GM12872 (cell line): ENCODE data around the gene COX14.

Experiments used
- CTCF ChIP-seq: IDR thresholded peaks from 3 replicates; pipeline ENCODE4 v1.5.1; 2011; ENCODE audit warnings: low read depth, mild to moderate bottlenecking, low read length, moderate library complexity; ENCODE audit not compliant: insufficient read depth

The COX14 gene

GRCh38 chr12:50111693-50112455 lies at the start of gene COX14:
Gene COX14 (plus strand): TSS chr12:50112236. CDS start chr12:50120044, 7,808 bp downstream.
- TF ChIP-seq CTCF, result peak; percentile 86

DNA sequence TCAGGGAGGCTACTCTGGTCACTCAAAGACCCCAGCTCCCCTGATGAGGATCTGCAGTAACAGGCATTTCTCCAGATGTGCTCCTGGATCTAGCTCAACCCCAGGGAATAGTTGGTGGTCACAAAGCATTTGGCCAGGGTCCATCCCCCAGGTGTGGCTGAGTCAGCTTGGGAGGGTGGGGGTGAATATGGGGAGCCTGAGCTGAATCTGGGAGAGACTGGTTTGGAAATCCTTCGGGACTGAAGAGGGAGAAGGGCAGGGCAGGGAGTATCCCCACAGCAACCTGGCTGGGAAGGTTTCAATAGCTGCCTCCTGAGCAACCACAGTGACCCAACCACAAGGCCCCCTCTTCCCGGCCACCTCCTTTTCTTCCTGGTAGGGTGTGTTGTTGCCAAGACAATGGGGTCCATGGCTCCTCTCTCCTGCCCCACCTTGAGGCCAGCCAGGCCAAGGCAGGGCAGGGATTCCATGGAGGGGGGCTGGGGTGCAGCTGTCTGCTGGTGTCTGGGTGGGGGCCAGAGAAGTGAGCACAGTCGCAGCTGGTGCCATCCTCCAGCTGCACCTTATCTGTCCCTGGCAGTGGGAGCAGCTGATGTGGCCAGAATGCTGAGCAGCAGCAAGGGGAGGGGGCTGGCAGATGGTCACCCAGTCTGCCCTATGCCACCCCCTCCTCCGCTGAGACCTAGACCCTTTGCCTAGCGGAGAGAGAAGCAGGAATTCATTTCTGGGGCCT lies 49.1 kb upstream of the COX14 start:
- TF ChIP-seq CTCF, result no peak

DNA sequence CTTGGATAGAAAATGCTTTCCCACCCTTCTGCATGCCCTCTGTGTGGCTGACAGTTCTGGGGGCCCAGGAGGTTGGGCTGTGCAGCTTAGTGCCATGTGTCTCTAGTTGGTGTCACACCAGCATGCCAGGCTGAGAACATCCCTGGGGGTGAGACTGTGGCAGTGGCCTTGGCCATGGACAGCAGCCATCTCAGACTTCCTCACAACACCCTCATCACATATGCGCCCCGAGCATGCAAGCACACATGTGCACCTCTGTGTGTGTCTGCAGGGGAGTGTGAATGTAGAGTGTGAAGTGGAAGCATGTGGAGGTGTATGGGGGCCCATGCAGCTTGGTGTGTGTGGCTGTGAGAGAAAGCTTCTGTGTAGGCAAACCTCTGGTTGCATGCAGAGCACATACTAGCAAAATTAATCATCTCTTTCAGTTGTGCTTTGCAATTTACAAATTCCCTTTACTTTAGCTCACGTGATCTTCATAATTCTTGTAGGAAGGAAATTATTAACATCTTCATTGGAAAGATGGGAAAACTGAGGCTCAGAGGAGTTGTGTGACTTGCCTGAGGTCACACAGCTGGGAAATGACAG lies 46.2 kb upstream of the COX14 start:
- no peak for TF ChIP-seq CTCF

DNA sequence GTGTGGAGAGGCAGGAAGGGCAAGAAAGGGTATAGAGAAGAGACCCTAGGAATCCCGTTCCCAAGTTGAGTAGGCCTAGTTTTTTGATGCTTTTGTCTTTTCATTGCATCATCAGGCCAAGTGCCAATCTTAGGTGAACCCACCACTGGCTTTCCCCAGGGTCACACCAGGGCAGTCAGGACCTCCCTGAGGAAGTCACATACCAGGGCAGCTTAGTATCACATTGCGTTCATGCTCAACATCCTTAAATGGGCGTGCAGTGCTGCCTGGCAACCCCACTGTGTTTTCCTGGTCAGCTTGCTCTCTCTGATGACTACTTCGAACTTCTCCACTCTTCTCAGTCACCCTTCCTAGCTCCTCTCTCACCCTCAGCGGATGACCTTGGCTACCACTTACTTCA lies 45.6 kb upstream of the COX14 start:
- no peak for TF ChIP-seq CTCF

- no peak for TF ChIP-seq CTCF
These were observed 43.0 kb upstream of the COX14 start for GRCh38 chr12:50069069-50069468.

- no peak for TF ChIP-seq CTCF
These were observed 42.5 kb upstream of the COX14 start for GRCh38 chr12:50069539-50069938.

GRCh38 chr12:50070314-50071060 lies 41.5 kb upstream of the COX14 start:
- TF ChIP-seq CTCF, result peak; percentile 98
